HCT116 (cell line): ENCODE measurements around the gene NCR3LG1. TPM values are rescaled to one million over a fixed set of nuclear protein-coding genes. Genes with fewer than 3 reads are reported as not detected.

Experiments
- ATAC-seq: fragments of 200-7000 bp; cut with Tn5 transposase; 2 replicates; pipeline ENCODE4 v1.9.1; 2020; ENCODE audit warnings: mild to moderate bottlenecking, moderate library complexity
- BruUV-seq: library from RNA; stranded (reverse); fragments of 400-500 nt; replicated peaks from 2 replicates; lab custom pipeline; 2021; lab: Mats Ljungman, UMichigan
- CTCF ChIA-PET: fragments of 300-600 bp; sonication (Branson Sonifier 250); formaldehyde crosslinking; loops from one replicate; lab custom pipeline; 2021; ENCODE audit warnings: antibody characterized with exemption; lab: Charles Lee
- POLR2A ChIA-PET: fragments of 300-600, 350-600 bp; sonication (Branson Sonifier 250); formaldehyde crosslinking; loops from one replicate; lab custom pipeline; 2021; ENCODE audit warnings: antibody characterized with exemption; lab: Charles Lee
- RAD21 ChIA-PET, 2 experiments: fragments of 300-600 bp; sonication (Branson Sonifier 250); formaldehyde crosslinking; loops; one replicate each; lab custom pipeline; 2023; ENCODE audit warnings: low total read pairs in 2 of 2; ENCODE audit not compliant: uncharacterized antibody in 2 of 2, unreplicated experiment in 2 of 2, low non-redundant PET in 1 of 2; lab: Charles Lee
- DNase-seq: peaks from one replicate; pipeline ENCODE4 v3.0.0-alpha.2; 2010; ENCODE audit warnings: low read depth, low spot score
- H2AFZ ChIP-seq: fragments of 200-600 bp; shearing (Covaris generic), sonication (generic); 2 replicates; pipeline ENCODE4 v1.6.1; 2017; ENCODE audit warnings: low read depth, mixed run types, mixed read lengths, antibody characterized with exemption, low read length; ENCODE audit not compliant: poor library complexity, severe bottlenecking
- H3K27ac ChIP-seq: 2 replicates; pipeline ENCODE4 v1.5.1; 2012; ENCODE audit warnings: low read depth, low read length
- H3K27me3 ChIP-seq: fragments of 200-600 bp; sonication (generic); 2 replicates; pipeline ENCODE4 v1.6.1; 2016; ENCODE audit warnings: mixed run types, low read length, mixed read lengths; ENCODE audit not compliant: insufficient read depth
- H3K36me3 ChIP-seq, 2 experiments: fragments of 200-500 bp in 1 of 2; fragments of 200-600 bp in 1 of 2; sonication (Bioruptor generic) in 1 of 2; sonication (generic) in 1 of 2; 2 replicates each; pipeline versions ENCODE4 v1.5.1 to v1.6.1; 2014 to 2016; ENCODE audit warnings: low read length in 2 of 2, inconsistent platforms in 1 of 2, mixed read lengths in 1 of 2, mixed run types in 1 of 2; ENCODE audit not compliant: insufficient read depth in 2 of 2, control insufficient read depth in 1 of 2
- H3K4me1 ChIP-seq, 2 experiments: fragments of 200-600 bp in 1 of 2; sonication (generic) in 1 of 2; 2 replicates each; pipeline versions ENCODE4 v1.5.1 to v1.6.1; 2012 to 2017; ENCODE audit warnings: low read length in 2 of 2, inconsistent platforms in 1 of 2, mild to moderate bottlenecking in 1 of 2, mixed read lengths in 1 of 2, mixed run types in 1 of 2, moderate library complexity in 1 of 2; ENCODE audit not compliant: insufficient read depth in 2 of 2, control insufficient read depth in 1 of 2
- H3K4me2 ChIP-seq: fragments of 200-600 bp; sonication (generic); 2 replicates; pipeline ENCODE4 v1.6.1; 2017; ENCODE audit warnings: mixed run types, low read length, mixed read lengths
- H3K4me3 ChIP-seq, 2 experiments: fragments of 200-600 bp in 1 of 2; sonication (generic) in 1 of 2; replicated peaks in 1 of 2; 2 replicates each; pipeline ENCODE4 v1.5.1; 2011 to 2016; ENCODE audit warnings: low read length in 2 of 2, control low read depth in 1 of 2, low read depth in 1 of 2, mild to moderate bottlenecking in 1 of 2, mixed read lengths in 1 of 2, mixed run types in 1 of 2
- H3K79me2 ChIP-seq: fragments of 200-600 bp; sonication (generic); 2 replicates; pipeline ENCODE4 v1.6.1; 2017; ENCODE audit warnings: mild to moderate bottlenecking, mixed run types, low read length, moderate library complexity, mixed read lengths; ENCODE audit not compliant: insufficient read depth
- H3K9ac ChIP-seq: fragments of 200-600 bp; sonication (generic); 2 replicates; pipeline ENCODE4 v1.6.1; 2016; ENCODE audit warnings: low read length, mixed read lengths
- H3K9me2 ChIP-seq: fragments of 200-600 bp; sonication (generic), shearing (Covaris generic); 2 replicates; pipeline ENCODE4 v1.6.1; 2017; ENCODE audit warnings: mixed run types, mild to moderate bottlenecking, moderate library complexity; ENCODE audit not compliant: insufficient read depth
- H3K9me3 ChIP-seq, 2 experiments: fragments of 200-500 bp in 1 of 2; fragments of 200-600 bp in 1 of 2; sonication (Bioruptor generic) in 1 of 2; sonication (generic) in 1 of 2; 2 replicates each; pipeline ENCODE4 v1.6.1; 2014 to 2017; ENCODE audit warnings: low read length in 2 of 2, mixed read lengths in 2 of 2, inconsistent platforms in 1 of 2, low read depth in 1 of 2, mild to moderate bottlenecking in 1 of 2, mixed run types in 1 of 2, moderate library complexity in 1 of 2; ENCODE audit not compliant: control insufficient read depth in 1 of 2, insufficient read depth in 1 of 2
- H4K20me1 ChIP-seq: fragments of 200-600 bp; sonication (generic), shearing (Covaris generic); 2 replicates; pipeline ENCODE4 v1.6.1; 2017; ENCODE audit warnings: mixed run types, mild to moderate bottlenecking, moderate library complexity; ENCODE audit not compliant: insufficient read depth
- CBX3 ChIP-seq: IDR thresholded peaks from 2 replicates; pipeline ENCODE4 v1.6.1; 2012; ENCODE audit warnings: low read depth
- CEBPB ChIP-seq: IDR thresholded peaks from 2 replicates; pipeline ENCODE4 v1.6.1; 2012; ENCODE audit warnings: low read depth
- EGR1 ChIP-seq: IDR thresholded peaks from 2 replicates; pipeline ENCODE4 v1.6.1; 2012; ENCODE audit warnings: low read depth
- ELF1 ChIP-seq: IDR thresholded peaks from 2 replicates; pipeline ENCODE4 v1.6.1; 2012; ENCODE audit warnings: low read depth, borderline replicate concordance
- EZH2 ChIP-seq: fragments of 200-600 bp; sonication (generic); IDR thresholded peaks from 2 replicates; pipeline ENCODE4 v1.6.1; 2017; ENCODE audit warnings: antibody characterized with exemption, mixed run types
- FOSL1 ChIP-seq: IDR thresholded peaks from 2 replicates; pipeline ENCODE4 v1.6.1; 2012; ENCODE audit warnings: low read depth
- JUND ChIP-seq: IDR thresholded peaks from 2 replicates; pipeline ENCODE4 v1.6.1; 2012
- POLR2A ChIP-seq: IDR thresholded peaks from 2 replicates; pipeline ENCODE4 v1.7.0; 2011; ENCODE audit warnings: borderline replicate concordance; ENCODE audit not compliant: insufficient read depth, insufficient read length; ENCODE audit errors: extremely low read depth
- POLR2AphosphoS5 ChIP-seq: IDR thresholded peaks from 2 replicates; pipeline ENCODE4 v1.6.1; 2011; ENCODE audit warnings: mild to moderate bottlenecking, low read depth, low read length, moderate library complexity
- SIN3A ChIP-seq: IDR thresholded peaks from 2 replicates; pipeline ENCODE4 v1.6.1; 2012; ENCODE audit warnings: low read depth
- SP1 ChIP-seq: IDR thresholded peaks from 2 replicates; pipeline ENCODE4 v1.6.1; 2012; ENCODE audit warnings: low read depth
- SRF ChIP-seq: IDR thresholded peaks from 2 replicates; pipeline ENCODE4 v1.6.1; 2012; ENCODE audit warnings: low read depth
- TCF7L2 ChIP-seq: IDR thresholded peaks from 2 replicates; pipeline ENCODE4 v1.7.0; 2011; ENCODE audit warnings: borderline replicate concordance, inconsistent platforms; ENCODE audit not compliant: insufficient read depth, insufficient read length; ENCODE audit errors: extremely low read depth
- ZFX ChIP-seq: fragments of 450-650 bp; IDR thresholded peaks from 2 replicates; pipeline ENCODE4 v1.6.1; 2017
- ZNF274 ChIP-seq: fragments of 200-500 bp; sonication (Bioruptor generic); IDR thresholded peaks from 2 replicates; pipeline ENCODE4 v1.6.1; 2014; ENCODE audit warnings: mild to moderate bottlenecking, low read depth, low read length, inconsistent platforms
- intact Hi-C: fragments of 100-400 bp; cut with micrococcal nuclease; formaldehyde crosslinking; loops from 2 replicates; pipeline ENCODE4 v1.10.0; 2022
- total RNA-seq: library from RNA; stranded (reverse); gene quantifications from one replicate; pipeline ENCODE4 v1.2.1, GENCODE V29; 2021; ENCODE audit not compliant: unreplicated experiment
- TF ChIP-seq, protein P1 (sequence below): IDR thresholded peaks from 2 replicates; pipeline ENCODE4 v1.6.1; 2012
- TF ChIP-seq, protein P2 (sequence below): IDR thresholded peaks from 2 replicates; pipeline ENCODE4 v1.6.1; 2012; ENCODE audit warnings: low read depth
- TF ChIP-seq, protein P3 (sequence below): IDR thresholded peaks from 2 replicates; pipeline ENCODE4 v1.6.1; 2012
- TF ChIP-seq, protein P4 (sequence below): IDR thresholded peaks from 2 replicates; pipeline ENCODE4 v1.6.1; 2011; ENCODE audit warnings: mild to moderate bottlenecking, low read length, moderate library complexity; ENCODE audit not compliant: insufficient replicate concordance; ENCODE audit errors: extremely low read depth
- TF ChIP-seq, protein P5 (sequence below), 3 experiments: fragments of 200-600 bp in 1 of 3; sonication (generic) in 1 of 3; IDR thresholded peaks in 2 of 3; conservative IDR thresholded peaks in 1 of 3; 2 replicates each; pipeline ENCODE4 v1.5.1; 2012 to 2017; ENCODE audit warnings: low read depth in 2 of 3, low read length in 2 of 3, antibody characterized with exemption in 1 of 3, borderline replicate concordance in 1 of 3, control low read depth in 1 of 3, mild to moderate bottlenecking in 1 of 3, mixed read lengths in 1 of 3, mixed run types in 1 of 3, moderate library complexity in 1 of 3; ENCODE audit not compliant: insufficient read depth in 1 of 3

NCR3LG1 gene
- total RNA-seq, 1 experiment from 2014 or later = 1.5 TPM

DNA sequence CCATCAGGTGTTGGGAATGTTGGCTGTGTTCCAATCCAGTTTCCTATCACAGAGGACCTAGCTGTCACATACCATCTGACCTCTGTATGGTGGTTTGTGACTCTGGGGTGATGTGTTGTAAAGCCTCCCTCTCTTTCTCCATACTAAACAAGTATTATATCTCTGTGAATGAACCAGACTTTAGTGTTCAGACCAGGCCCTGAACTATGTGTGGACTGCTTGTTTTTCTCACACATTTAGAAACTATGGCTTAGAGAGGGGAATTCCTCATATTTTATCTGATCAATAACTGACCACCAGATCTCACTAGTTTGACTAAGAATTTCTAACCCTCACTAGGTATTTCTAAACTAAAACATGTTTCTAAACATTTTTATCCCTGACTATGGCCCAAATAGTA, 17.5 kb downstream of the NCR3LG1 start:
- H4K20me1 ChIP-seq = no peaks in the 10 kb centered on the region
- no TSS peak for BruUV-seq
- TF ChIP-seq, protein P1, sequence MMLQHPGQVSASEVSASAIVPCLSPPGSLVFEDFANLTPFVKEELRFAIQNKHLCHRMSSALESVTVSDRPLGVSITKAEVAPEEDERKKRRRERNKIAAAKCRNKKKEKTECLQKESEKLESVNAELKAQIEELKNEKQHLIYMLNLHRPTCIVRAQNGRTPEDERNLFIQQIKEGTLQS = no peak
- no peak for TF ChIP-seq POLR2A
- no peak for TF ChIP-seq ZFX
- TF ChIP-seq EGR1 = no peak
- no peak for TF ChIP-seq CEBPB
- no peak for TF ChIP-seq SIN3A
- no peak for TF ChIP-seq SRF
- TF ChIP-seq TCF7L2 = no peak
- no peak for TF ChIP-seq CBX3
- no peak for TF ChIP-seq FOSL1
- TF ChIP-seq JUND = no peak
- TF ChIP-seq POLR2AphosphoS5 = no peak
- TF ChIP-seq, protein P2, sequence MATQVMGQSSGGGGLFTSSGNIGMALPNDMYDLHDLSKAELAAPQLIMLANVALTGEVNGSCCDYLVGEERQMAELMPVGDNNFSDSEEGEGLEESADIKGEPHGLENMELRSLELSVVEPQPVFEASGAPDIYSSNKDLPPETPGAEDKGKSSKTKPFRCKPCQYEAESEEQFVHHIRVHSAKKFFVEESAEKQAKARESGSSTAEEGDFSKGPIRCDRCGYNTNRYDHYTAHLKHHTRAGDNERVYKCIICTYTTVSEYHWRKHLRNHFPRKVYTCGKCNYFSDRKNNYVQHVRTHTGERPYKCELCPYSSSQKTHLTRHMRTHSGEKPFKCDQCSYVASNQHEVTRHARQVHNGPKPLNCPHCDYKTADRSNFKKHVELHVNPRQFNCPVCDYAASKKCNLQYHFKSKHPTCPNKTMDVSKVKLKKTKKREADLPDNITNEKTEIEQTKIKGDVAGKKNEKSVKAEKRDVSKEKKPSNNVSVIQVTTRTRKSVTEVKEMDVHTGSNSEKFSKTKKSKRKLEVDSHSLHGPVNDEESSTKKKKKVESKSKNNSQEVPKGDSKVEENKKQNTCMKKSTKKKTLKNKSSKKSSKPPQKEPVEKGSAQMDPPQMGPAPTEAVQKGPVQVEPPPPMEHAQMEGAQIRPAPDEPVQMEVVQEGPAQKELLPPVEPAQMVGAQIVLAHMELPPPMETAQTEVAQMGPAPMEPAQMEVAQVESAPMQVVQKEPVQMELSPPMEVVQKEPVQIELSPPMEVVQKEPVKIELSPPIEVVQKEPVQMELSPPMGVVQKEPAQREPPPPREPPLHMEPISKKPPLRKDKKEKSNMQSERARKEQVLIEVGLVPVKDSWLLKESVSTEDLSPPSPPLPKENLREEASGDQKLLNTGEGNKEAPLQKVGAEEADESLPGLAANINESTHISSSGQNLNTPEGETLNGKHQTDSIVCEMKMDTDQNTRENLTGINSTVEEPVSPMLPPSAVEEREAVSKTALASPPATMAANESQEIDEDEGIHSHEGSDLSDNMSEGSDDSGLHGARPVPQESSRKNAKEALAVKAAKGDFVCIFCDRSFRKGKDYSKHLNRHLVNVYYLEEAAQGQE = no peak
- no peak for TF ChIP-seq ELF1
- no peak for TF ChIP-seq ZNF274
- TF ChIP-seq, protein P3, sequence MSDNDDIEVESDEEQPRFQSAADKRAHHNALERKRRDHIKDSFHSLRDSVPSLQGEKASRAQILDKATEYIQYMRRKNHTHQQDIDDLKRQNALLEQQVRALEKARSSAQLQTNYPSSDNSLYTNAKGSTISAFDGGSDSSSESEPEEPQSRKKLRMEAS = no peak
- TF ChIP-seq EZH2 = no peak
- TF ChIP-seq, protein P4, sequence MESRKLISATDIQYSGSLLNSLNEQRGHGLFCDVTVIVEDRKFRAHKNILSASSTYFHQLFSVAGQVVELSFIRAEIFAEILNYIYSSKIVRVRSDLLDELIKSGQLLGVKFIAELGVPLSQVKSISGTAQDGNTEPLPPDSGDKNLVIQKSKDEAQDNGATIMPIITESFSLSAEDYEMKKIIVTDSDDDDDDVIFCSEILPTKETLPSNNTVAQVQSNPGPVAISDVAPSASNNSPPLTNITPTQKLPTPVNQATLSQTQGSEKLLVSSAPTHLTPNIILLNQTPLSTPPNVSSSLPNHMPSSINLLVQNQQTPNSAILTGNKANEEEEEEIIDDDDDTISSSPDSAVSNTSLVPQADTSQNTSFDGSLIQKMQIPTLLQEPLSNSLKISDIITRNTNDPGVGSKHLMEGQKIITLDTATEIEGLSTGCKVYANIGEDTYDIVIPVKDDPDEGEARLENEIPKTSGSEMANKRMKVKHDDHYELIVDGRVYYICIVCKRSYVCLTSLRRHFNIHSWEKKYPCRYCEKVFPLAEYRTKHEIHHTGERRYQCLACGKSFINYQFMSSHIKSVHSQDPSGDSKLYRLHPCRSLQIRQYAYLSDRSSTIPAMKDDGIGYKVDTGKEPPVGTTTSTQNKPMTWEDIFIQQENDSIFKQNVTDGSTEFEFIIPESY = no peak
- TF ChIP-seq, protein P5, sequence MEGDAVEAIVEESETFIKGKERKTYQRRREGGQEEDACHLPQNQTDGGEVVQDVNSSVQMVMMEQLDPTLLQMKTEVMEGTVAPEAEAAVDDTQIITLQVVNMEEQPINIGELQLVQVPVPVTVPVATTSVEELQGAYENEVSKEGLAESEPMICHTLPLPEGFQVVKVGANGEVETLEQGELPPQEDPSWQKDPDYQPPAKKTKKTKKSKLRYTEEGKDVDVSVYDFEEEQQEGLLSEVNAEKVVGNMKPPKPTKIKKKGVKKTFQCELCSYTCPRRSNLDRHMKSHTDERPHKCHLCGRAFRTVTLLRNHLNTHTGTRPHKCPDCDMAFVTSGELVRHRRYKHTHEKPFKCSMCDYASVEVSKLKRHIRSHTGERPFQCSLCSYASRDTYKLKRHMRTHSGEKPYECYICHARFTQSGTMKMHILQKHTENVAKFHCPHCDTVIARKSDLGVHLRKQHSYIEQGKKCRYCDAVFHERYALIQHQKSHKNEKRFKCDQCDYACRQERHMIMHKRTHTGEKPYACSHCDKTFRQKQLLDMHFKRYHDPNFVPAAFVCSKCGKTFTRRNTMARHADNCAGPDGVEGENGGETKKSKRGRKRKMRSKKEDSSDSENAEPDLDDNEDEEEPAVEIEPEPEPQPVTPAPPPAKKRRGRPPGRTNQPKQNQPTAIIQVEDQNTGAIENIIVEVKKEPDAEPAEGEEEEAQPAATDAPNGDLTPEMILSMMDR (IDR thresholded peaks at IDR 0.05 in 2 of 3, conservative IDR thresholded peaks at IDR 0.05 in 1 of 3; ENCODE audit: borderline replicate concordance in 1 of 3, insufficient read depth in 1 of 3, low read depth in 2 of 3, low read length in 2 of 3) = no peak
- TF ChIP-seq SP1 = no peak
- intact Hi-C loops = no loop called here
- no peaks in the 10 kb centered on the region for H3K27me3 ChIP-seq
- H3K9me2 ChIP-seq = no peaks in the 10 kb centered on the region
- no peaks in the 10 kb centered on the region for H3K79me2 ChIP-seq
- ChIA-PET CTCF (no interaction called here), RAD21 (no interaction called here), POLR2A (no interaction called here)
- no peak overlapping the region for H3K9ac ChIP-seq
- H3K4me2 ChIP-seq = no peak overlapping the region
- DNase-seq (no peak), ATAC-seq (no peak)
- H3K36me3 ChIP-seq = 0 out of 4 replicates have a peak, but pooled peaks cover 0 to 9% of the 10 kb centered on the region in 2 experiments
- no peak overlapping the region for H3K4me3 ChIP-seq
- H3K27ac ChIP-seq = no peak overlapping the region
- H2AFZ ChIP-seq = no peak overlapping the region
- no peaks in the 10 kb centered on the region for H3K4me1 ChIP-seq
- H3K9me3 ChIP-seq = peaks cover 23 to 49% of the 10 kb centered on the region in 2 experiments; a peak in 2 of 4 replicates
